HAP-1 (cell line): Measurements from ENCODE around the gene MYBPC2.

ENCODE experiments used
- DNase-seq, 2 experiments: peaks; one replicate each; pipeline ENCODE4 v3.0.0-alpha.2; 2016 to 2020; ENCODE audit warnings: low spot score in 2 of 2
- H3K27me3 ChIP-seq: fragments of 250-450 bp; sonication (Bioruptor Pico); 2 replicates; pipeline ENCODE4 v1.5.1; 2020; ENCODE audit warnings: low read depth, mild to moderate bottlenecking, moderate library complexity
- H3K36me3 ChIP-seq: fragments of 250-450 bp; sonication (Bioruptor Pico); replicated peaks from 2 replicates; pipeline ENCODE4 v1.5.1; 2020; ENCODE audit warnings: mild to moderate bottlenecking
- H3K4me1 ChIP-seq: fragments of 250-450 bp; sonication (Bioruptor Pico); 2 replicates; pipeline ENCODE4 v1.5.1; 2020; ENCODE audit warnings: mild to moderate bottlenecking
- H3K4me3 ChIP-seq: fragments of 250-450 bp; sonication (Bioruptor Pico); 2 replicates; pipeline ENCODE4 v1.5.1; 2020; ENCODE audit warnings: mild to moderate bottlenecking, moderate library complexity
- H3K9me3 ChIP-seq: fragments of 250-450 bp; sonication (Bioruptor Pico); 2 replicates; pipeline ENCODE4 v1.5.1; 2020; ENCODE audit warnings: mild to moderate bottlenecking, moderate library complexity
- in situ Hi-C: fragments of 300-500 bp; cut with MboI; formaldehyde crosslinking; loops from 3 replicates; pipeline ENCODE4 v1.14.3; 2020; ENCODE audit warnings: low sequenced_read_pairs, inconsistent platforms, mixed read lengths

Gene MYBPC2

DNA sequence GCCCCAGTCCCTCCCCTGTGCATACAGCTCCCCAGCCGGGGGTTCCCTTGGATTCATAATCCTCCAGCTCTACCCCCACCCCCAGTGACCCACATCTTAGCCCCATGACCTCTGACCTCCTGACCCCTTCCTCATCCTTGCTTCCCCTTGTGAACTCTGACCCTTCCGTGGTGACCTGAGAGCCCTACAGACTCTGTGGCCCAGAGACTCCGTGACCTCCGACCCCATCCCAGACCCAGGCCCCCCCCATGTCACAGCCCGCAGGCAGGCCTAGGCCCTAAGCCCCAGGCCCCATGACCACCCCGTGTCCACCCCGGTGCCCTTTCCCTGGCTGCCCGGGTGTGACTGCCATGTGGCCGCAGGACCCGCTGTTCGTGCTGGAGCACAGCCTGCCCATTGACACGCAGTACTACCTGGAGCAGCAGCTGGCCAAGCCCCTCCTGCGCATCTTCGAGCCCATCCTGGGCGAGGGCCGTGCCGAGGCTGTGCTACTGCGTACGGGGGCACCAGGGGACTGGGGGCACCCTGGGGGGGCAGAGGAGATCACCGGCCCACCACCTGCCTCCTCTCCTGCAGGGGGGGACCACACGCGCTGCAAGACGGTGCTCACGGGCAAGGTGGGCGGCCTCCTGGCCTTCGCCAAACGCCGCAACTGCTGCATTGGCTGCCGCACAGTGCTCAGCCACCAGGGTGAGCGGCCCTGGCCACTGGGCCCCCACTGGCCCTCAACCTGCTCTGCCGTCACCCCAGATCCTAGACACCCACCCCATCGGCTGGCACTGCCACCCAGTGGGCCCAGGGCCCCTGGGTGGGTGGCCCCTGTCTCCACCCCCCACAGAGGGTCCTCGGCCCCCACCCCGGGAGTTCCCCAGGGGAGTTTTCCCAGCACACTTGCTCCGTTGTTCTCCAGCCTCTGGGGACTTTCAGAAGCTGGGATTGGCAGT is 16.4 kb upstream of the MYBPC2 start:
- Histone ChIP-seq H3K4me1 (no peaks in the 10 kb centered on the region), H3K4me3 (no peak overlapping the region), H3K9me3 (no peaks in the 10 kb centered on the region), H3K27me3 (no peaks in the 10 kb centered on the region), H3K36me3 (peaks cover 24% of the 10 kb centered on the region; the same call in 1 of the 2 replicates)
- in situ Hi-C loops, result no loop called here
- DNase-seq, result no peak

DNA sequence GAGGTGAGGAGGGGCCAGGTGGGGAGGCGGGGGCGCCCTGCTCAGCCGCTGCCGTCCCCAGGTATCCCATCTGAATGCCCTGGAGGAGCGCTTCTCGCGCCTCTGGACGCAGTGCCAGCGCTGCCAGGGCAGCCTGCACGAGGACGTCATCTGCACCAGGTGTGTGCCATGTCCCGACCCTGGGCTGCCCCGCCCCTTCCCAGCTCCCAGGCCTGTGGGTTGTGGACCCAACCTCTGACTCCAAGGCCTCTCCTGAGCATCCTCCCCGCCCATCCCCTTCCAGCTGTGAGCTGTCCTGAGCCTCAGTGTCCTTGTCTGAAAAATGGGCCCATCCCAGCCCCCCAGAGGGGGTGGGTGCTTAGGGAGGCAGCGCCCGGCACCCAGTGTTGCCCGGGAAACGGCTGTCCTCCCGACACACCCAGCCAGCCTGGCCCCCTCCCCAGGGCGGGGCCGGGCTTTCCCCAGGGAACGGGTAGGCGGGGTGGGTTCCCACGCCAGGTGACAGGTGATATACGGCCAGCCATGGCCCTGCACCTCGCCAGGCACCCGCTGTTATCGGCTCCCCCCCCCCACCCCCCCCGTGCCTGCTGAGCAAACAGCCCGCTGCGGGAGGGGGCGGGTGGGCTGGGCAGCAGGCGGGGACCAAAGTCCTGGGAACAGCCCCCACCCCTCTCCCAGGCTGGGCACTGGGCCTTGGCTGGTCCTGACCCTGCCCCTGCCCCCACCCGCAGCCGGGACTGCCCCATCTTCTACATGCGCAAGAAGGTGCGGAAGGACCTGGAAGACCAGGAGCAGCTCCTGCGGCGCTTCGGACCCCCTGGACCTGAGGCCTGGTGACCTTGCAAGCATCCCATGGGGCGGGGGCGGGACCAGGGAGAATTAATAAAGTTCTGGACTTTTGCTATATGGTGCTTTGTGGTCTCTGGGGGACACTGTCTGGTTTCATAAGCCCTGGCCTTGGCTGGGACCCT is 15.3 kb upstream of the MYBPC2 start:
- no peaks in the 10 kb centered on the region for H3K27me3 ChIP-seq
- H3K9me3 ChIP-seq, result no peaks in the 10 kb centered on the region
- in situ Hi-C loops, result no loop called here
- no peak overlapping the region for H3K4me3 ChIP-seq
- H3K36me3 ChIP-seq, result peaks cover 24% of the 10 kb centered on the region; the same call in 1 of the 2 replicates
- no peaks in the 10 kb centered on the region for H3K4me1 ChIP-seq
- no peak for DNase-seq

DNA sequence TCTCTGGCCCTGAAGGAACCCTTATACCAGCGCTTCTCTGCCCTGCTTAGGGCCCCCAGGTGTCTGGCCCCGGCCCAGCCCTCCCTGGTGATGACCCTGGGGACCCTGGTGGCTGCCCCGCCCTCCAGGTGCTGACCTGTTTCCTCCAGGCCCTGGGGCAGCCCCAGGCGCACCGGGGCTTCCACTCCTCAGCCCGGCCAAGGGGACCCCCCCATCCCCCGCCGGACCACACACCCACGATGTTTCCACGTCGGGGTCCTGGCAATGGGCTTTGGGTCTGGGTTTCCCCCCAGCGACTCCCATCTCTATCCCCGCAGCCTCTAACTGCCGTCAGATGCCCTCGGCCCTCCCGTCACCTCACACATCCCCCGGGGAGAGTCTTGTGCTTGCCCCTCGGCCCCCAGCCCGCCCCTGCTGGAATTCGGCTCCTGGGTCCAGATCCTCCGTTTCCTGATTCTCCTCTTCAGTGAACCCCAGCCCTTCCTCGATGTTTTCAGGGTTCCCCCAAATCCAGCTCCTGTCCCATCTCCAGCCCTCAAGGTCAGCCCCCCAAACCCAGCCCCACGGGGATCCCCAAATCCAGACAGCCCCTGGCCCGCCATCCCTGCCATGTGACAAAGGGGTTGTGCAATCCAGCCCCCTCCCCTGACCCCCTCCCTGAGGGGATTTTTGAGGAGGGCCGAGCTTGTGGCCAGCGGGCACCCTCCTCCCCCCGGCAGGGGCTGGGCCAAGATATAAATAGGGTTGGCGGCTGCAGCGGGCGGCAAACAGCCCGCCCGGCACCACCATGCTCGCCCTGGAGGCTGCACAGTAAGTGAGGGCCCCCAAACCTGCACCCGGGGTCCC is 14.3 kb upstream of the MYBPC2 start, which contains the start of gene SPIB:
Gene SPIB (plus strand): TSS at position 763 of the 846 bp plus-strand sequence. CDS start 25 bp downstream, at position 788.
- no peaks in the 10 kb centered on the region for H3K9me3 ChIP-seq
- no peak within 1 kb of the TSS for H3K4me3 ChIP-seq
- in situ Hi-C loops, result no loop called here
- no peak for DNase-seq
- peaks cover 19% of the 10 kb centered on the region; the same call in 1 of the 2 replicates for H3K36me3 ChIP-seq
- no peaks in the 10 kb centered on the region for H3K27me3 ChIP-seq
- no peaks in the 10 kb centered on the region for H3K4me1 ChIP-seq

DNA sequence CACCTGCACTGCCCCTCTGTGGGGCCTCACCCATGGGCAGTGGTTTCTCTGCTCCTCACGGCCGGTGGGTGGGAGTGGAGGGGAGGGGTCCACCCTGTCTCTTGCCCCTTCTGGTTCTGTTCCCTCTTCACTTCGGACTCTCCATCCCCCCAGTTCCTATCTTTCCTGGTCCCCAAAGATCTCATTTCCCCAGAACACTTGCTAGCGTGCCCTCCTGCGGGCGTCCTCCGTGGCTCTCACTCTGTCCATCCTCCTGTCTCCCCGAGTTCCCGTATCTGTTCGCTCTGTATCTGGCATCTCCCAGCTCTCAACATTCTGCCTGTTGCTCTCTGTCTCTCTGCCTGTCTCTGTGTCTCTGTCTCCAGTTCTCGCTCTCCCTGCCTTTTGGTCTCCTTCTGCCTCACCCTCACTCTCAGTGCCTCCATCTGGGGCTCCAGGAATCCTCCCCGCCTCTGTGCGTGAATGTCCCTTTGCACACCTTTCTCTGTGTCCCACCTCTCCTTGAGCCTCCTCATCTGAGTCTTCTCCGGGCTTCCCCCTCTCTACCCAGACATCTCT is 13.6 kb upstream of the MYBPC2 start:
- H3K4me1 ChIP-seq, result no peaks in the 10 kb centered on the region
- in situ Hi-C loops, result no loop called here
- no peak for DNase-seq
- no peak overlapping the region for H3K4me3 ChIP-seq
- H3K27me3 ChIP-seq, result no peaks in the 10 kb centered on the region
- peaks cover 12% of the 10 kb centered on the region; the same call in 1 of the 2 replicates for H3K36me3 ChIP-seq
- H3K9me3 ChIP-seq, result no peaks in the 10 kb centered on the region

DNA sequence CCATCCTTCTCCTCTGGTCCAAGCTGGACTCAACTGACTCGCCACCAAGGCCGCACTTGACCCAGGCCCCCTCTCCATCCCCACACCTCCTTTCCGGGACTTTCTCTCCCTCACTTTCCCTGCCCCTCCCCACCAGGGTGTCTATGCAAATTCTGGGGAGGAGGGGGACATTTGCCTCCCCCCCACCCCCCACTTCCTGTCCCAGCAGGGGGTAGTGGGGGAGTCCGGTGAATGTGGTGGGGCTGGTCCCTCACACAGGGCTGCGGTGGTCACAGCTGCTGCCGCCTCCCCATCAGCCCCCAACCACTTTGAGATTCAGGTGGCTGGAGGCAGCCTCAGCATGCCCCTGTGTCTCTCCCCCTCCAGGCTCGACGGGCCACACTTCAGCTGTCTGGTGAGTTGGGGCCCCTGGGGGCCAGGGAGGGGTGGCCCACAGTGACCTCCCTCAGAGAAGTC is 13.1 kb upstream of the MYBPC2 start:
- Histone ChIP-seq H3K4me3 (no peak overlapping the region), H3K27me3 (no peaks in the 10 kb centered on the region), H3K4me1 (no peaks in the 10 kb centered on the region), H3K9me3 (no peaks in the 10 kb centered on the region), H3K36me3 (peaks cover 6% of the 10 kb centered on the region; the same call in 1 of the 2 replicates)
- no peak for DNase-seq
- in situ Hi-C loops, result no loop called here

DNA sequence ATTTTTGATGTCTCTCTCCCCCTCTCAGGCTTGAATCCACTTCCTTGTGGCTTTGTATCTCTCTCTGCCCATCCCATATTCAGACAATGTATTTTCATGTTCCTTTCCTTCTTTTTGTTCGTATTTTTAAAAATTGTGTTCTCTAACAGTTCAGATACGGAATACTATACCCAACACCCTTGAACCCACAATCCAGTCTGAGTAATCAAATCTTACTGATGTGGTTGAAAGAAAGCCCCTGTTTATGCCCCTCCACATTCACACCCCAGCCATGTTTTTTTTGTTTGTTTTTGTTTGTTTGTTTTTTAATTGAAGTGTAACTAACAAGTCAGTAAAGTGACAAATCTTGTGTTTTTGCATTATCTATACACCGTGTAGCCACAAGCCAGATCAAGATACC is 12.6 kb upstream of the MYBPC2 start:
- Histone ChIP-seq H3K4me3 (no peak overlapping the region), H3K36me3 (peaks cover 5% of the 10 kb centered on the region; the same call in 1 of the 2 replicates), H3K9me3 (no peaks in the 10 kb centered on the region), H3K4me1 (no peaks in the 10 kb centered on the region), H3K27me3 (no peaks in the 10 kb centered on the region)
- in situ Hi-C loops, result no loop called here
- no peak for DNase-seq

DNA sequence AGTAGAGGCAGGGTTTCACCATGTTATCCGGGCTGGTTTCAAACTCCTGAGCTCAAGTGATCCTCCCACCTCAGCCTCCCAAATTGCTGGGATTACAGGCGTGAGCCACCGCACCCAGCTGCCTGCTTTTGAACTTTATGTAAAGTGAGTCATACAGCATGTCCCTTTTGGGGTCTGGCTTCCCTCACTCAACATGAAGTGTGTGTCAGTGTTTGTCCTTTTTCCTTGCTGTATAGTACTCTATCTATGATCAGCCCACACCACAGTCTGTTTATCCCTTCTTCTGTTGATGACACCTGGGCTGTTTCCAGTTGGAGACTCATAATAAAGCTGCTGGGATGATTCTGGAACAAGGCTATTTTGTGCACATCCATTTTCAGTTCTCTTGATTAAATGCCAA is 11.9 kb upstream of the MYBPC2 start:
- no peaks in the 10 kb centered on the region for H3K4me1 ChIP-seq
- H3K4me3 ChIP-seq, result no peak overlapping the region
- H3K36me3 ChIP-seq, result 0 out of 2 replicates have a peak, but pooled peaks cover 4% of the 10 kb centered on the region
- DNase-seq, result no peak
- in situ Hi-C loops, result no loop called here
- H3K9me3 ChIP-seq, result no peaks in the 10 kb centered on the region
- no peaks in the 10 kb centered on the region for H3K27me3 ChIP-seq

DNA sequence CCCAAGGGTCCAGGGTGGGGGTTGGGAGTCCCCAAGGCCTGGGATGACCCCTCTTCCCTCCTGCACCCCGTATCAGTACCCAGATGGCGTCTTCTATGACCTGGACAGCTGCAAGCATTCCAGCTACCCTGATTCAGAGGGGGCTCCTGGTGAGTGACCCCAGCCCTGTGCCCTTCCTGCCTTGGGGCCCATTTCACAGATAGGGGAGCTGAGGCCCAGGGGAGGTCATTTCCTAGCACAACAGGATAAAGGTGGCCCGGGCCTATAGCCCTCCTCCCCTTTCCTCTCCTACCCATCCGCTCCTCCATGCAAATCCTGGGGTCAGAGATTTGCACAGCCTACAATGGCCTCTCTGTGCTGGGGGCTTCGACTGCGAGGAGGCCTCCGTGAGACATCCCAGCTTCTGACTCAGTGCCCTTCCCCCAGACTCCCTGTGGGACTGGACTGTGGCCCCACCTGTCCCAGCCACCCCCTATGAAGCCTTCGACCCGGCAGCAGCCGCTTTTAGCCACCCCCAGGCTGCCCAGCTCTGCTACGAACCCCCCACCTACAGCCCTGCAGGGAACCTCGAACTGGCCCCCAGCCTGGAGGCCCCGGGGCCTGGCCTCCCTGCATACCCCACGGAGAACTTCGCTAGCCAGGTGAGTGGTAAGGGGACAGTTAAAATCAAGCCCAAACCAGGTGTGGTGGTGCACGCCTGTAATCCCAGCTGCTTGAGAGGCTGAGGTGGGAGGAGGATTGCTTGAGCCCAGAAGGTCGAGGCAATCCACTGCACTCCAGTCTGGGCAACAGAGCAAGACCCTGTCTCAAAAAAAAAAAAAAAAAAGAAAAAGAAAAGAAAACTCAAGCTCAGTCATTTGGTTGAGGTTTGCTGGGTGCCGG is 10.1 kb upstream of the MYBPC2 start:
- Histone ChIP-seq H3K4me1 (no peaks in the 10 kb centered on the region), H3K27me3 (no peaks in the 10 kb centered on the region), H3K36me3 (no peaks in the 10 kb centered on the region), H3K4me3 (no peak overlapping the region), H3K9me3 (no peaks in the 10 kb centered on the region)
- in situ Hi-C loops, result no loop called here
- DNase-seq, result no peak

DNA sequence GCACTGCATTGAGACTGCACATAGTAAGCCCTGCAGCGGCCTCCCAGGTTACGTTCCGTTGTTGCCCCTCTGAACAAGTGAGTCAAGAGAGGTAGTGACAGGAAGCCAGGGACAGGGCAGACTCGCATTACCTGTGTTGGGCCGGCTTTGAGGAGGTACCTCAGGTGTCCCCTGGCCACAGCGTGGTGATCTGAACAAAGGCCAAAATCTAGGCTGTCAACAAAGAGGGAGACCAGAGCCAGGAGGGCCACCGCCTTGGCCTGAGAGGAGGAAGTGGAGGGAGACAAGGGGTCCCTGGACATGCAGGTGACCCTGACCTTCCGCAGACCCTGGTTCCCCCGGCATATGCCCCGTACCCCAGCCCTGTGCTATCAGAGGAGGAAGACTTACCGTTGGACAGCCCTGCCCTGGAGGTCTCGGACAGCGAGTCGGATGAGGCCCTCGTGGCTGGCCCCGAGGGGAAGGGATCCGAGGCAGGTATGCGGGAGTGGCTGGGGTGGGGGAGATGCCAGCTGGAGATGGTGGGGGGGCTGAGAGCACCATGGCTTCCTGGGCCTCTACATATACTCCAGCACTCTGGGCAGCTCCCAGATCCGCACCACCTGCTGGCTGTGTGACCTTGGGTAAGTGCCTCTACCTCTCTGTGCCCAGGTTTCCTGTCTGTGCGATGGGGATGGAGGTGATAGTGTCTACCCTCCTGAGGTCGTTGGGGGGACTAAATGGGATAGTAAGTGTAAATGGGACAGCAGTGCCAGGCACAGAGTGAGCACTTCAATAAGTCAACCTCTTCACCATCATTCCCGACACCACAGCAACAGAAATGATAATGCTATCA is 9.2 kb upstream of the MYBPC2 start:
- Histone ChIP-seq H3K4me3 (no peak overlapping the region), H3K9me3 (no peaks in the 10 kb centered on the region), H3K36me3 (no peaks in the 10 kb centered on the region), H3K4me1 (no peaks in the 10 kb centered on the region), H3K27me3 (no peaks in the 10 kb centered on the region)
- DNase-seq, result no peak
- in situ Hi-C loops, result no loop called here

DNA sequence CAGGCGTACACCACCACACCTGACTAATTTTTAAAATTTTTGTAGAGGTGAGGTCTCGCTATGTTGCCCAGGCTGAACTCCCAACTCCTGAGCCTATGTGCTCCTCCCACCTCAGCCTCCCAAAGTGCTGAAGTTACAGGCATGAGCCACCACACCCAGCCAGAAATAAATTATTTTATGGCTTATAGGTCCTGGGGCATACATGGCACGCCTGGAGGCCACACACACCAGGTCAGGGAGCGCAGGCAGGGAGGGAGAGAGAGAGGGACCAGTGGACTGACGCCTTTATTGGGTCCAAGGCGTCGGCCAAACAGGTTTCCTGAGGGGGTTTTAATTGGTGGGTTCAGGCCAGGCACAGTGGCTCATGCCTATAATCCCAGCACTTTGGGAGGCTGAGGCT is 7.1 kb upstream of the MYBPC2 start:
- Histone ChIP-seq H3K4me3 (no peak overlapping the region), H3K9me3 (no peaks in the 10 kb centered on the region), H3K4me1 (no peaks in the 10 kb centered on the region), H3K36me3 (no peaks in the 10 kb centered on the region), H3K27me3 (no peaks in the 10 kb centered on the region)
- in situ Hi-C loops, result no loop called here
- no peak for DNase-seq

DNA sequence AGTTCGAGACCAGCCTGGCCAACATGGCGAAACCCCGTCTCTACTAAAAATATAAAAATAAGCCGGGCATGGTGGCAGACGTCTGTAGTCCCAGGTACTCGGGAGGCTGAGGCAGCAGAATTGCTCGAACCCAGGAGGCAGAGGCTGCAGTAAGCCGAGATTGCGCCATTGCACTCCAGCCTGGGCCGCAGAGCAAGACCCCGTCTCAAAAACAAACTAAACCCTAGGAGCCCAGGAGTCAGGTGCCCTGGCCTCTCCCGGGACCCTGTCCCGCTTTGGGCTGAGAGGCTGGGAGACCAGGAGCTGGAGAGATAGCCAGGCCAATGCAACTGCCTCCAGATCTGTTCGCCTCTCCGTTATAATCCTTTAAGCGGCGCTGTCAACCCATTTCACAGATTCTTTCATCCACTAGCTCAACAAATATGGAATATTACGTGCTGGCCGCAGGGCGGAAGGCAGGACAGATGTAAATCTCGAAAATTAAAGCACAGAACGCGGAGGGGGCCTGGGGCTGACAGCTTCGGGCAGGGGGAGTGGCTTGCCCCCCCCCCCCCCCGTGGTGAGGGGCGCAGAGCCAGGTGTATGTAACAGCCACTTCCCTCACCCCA is 5.3 kb upstream of the MYBPC2 start:
- in situ Hi-C loops, result no loop called here

More for the DNA sequence above, 5.3 kb upstream of the MYBPC2 start:
- H3K4me1 ChIP-seq, result peaks cover 7% of the 10 kb centered on the region
- no peaks in the 10 kb centered on the region for H3K27me3 ChIP-seq
- no peak overlapping the region for H3K4me3 ChIP-seq
- H3K36me3 ChIP-seq, result no peaks in the 10 kb centered on the region
- no peak for DNase-seq
- no peaks in the 10 kb centered on the region for H3K9me3 ChIP-seq
